NCI-H1417 treated with DMSO at 0.1 percent for 48 hours (cell line): ENCODE data around the gene CA5B.
"Not testable (repeated sequence)": the region's sequence is repeated elsewhere in the genome, so short reads cannot be mapped to it uniquely, and the experiment has no call there.

Experiments used
- DNase-seq: peaks from one replicate; lab custom pipeline; 2025; lab: John Stamatoyannopoulos, UW

The CA5B gene

GRCh38 chrX:15814771-15815365 is 76.8 kb downstream of the CA5B start:
- DNase-seq = no peak

- DNase-seq = no peak
Observed at GRCh38 chrX:15815779-15816437, 77.8 kb downstream of the CA5B start.

- DNase-seq = no peak
Observed at GRCh38 chrX:15816438-15816809, 78.4 kb downstream of the CA5B start.

GRCh38 chrX:15816886-15817285 is 78.8 kb downstream of the CA5B start:
- no peak for DNase-seq

GRCh38 chrX:15820106-15821073 is 82.3 kb downstream of the CA5B start:
- DNase-seq = no peak

GRCh38 chrX:15822922-15823321 is 84.9 kb downstream of the CA5B start:
- no peak for DNase-seq

- DNase-seq = no peak
Observed at GRCh38 chrX:15825936-15826335, 87.9 kb downstream of the CA5B start.

- no peak for DNase-seq
Observed at GRCh38 chrX:15829217-15829616, 91.1 kb downstream of the CA5B start.

GRCh38 chrX:15831347-15831746 is 93.3 kb downstream of the CA5B start:
- DNase-seq = not testable (repeated sequence)

GRCh38 chrX:15834053-15834452 is 96.0 kb downstream of the CA5B start:
- no peak for DNase-seq

GRCh38 chrX:15834827-15835595 is 96.9 kb downstream of the CA5B start:
- DNase-seq = no peak
